IPS DF 4.7 (cell line): ENCODE measurements around the gene MORN5.
"Not testable (repeated sequence)": the region's sequence is repeated elsewhere in the genome, so short reads cannot be mapped to it uniquely, and the experiment has no call there.

Source experiments
- DNase-seq: peaks from one replicate; pipeline ENCODE4 v3.0.0-alpha.2; 2013; ENCODE audit warnings: low spot score; ENCODE audit errors: extremely low read depth

The MORN5 gene

DNA sequence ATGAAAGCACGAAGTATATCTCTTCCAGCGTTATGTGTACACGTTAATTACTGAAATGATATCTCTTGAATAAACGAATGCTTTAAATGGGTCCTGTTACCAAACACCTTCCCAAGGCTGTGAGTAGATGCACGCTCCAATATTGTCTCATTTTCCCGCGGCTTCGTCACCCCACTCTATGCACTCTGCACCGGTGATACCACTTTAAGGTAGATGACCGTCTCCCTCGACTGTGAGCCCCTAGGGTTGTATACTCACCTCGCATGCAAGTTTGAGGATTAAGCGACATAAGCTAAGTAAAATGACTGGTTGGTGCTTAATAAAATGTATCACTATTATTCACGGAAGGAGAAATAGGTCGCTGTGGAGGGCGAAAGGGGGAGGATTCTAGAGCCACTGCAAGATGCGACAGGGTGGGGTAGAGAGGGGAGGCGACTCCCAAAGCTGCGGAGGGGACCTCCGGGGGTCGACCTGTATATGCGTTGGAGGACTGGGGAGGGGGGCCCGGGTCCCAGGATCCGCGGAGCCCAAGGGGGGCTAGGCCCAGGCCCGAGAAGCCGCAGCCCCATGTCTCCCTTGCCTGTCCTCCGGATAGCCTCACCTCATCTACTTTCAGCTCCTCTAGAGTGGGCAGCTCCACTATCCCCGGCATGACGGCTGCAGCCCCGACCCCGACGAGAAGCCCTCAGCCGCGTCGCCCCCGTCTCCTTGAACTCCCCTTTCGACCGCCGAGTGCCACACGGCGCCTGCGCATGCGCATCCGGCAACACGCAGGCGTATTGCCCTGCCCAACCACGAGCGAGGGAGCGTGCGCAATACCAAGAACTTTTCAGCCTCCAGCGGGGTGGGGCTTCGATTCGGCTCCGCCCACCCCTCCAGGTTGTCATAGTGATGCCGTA is at the start of gene MORN5, which contains the start of gene NDUFA8:
Gene MORN5, plus strand, starts transcription at position 883 of the 899 bp plus-strand sequence. CDS start 65 bp downstream, outside the sequence.
Gene NDUFA8, minus strand, starts transcription at position 754 of the 899 bp plus-strand sequence. Its CDS starts 102 bp downstream, at position 652.
- DNase-seq: peak; percentile 95

DNA sequence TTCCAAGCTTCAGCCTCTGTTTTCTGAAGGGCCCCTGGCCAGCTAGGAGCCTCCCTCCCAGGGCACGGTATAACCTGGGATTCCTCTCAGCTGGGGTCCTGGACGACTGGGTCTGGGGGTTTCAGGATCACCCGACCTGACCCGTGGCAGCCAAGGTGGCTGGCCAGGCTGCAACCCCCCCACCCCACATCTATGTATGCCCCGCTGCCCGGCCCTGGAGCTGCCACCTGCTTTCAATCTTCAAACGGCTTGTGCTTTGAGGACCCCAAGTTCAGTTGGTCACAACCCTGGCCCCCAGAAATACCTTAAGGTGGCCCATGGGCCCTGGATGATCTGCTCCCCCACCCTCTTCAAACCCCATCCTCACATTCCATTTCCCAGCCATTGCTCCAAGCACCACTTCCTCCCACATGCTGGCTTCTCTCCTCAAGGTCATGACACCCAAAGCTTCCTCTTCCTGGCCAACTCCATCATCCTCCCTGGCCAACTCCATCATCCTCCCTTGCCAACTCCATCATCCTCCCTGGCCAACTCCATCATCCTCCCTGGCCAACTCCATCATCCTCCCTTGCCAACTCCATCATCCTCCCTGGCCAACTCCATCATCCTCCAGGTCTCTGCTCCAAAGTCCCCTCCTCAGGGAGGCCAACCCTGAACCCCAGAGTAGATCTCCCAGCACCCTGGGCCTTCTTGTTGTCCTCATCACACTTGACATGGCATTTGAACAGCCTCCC is 49.4 kb upstream of the MORN5 start:
- no peak for DNase-seq

GRCh38 chr9:122111413-122112085 is 48.2 kb upstream of the MORN5 start:
- no peak for DNase-seq

DNA sequence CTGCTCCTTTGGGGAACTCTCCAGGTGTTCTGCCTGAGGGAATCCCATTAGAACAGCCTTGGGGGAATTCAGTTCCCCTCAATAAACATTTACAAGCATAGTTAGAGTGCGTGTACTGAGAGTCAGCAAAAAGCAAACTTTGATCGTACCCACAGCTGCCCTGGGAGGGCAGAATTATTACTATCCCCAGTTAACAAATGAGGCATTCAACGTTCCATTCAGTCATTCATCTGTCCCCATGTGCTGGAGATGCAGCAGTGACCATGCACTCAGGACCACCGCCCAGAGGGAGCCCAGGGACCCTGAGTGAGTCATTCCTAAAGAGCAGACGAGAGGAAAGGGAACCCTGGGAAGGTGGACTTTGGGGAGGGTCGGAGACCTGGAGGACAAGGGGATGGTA is 47.5 kb upstream of the MORN5 start:
- DNase-seq: no peak

- DNase-seq: no peak
Observed at GRCh38 chr9:122113574-122113973, 46.1 kb upstream of the MORN5 start.

DNA sequence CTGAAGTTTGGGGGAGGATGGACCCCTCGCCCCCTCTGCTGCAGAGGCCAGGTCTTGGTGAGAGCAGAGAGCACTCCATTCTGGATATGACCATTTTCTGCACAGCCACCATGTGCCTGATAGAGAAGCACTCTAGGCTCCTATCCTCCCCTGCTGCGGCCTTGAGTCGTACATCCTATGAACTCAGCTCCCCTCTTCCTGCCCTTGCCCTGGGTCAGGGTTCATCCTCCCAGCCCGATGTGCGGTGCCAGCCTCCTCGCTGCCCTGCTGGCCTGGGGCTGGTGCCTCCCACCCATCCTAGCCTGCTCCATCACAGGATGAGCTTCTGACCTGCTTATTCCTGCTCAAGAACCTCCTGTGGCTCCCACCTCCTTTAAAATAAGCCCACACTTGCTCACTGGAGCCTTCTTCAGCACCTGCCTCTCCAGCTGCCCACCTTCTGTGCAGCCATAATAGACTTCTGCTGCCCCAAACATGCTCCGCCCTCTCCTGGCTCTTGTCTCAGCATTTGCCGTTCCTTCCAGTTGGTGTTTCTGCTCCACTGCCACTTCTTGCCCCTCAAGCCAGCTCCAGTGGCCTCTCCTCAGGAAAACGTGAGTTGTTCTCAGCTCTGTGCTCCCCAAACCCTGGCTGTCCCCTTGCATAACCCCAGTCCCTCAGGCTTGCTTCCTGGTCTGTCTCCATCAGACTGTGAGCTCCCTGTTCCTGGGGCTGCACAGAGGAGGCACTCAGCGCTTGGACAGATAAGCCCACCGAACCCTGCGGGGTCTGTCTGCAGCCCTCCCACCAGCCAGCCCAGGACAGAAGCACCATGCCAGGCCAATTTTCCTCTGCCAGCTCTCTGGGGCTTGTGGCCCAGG is 44.3 kb upstream of the MORN5 start:
- no peak for DNase-seq

DNA sequence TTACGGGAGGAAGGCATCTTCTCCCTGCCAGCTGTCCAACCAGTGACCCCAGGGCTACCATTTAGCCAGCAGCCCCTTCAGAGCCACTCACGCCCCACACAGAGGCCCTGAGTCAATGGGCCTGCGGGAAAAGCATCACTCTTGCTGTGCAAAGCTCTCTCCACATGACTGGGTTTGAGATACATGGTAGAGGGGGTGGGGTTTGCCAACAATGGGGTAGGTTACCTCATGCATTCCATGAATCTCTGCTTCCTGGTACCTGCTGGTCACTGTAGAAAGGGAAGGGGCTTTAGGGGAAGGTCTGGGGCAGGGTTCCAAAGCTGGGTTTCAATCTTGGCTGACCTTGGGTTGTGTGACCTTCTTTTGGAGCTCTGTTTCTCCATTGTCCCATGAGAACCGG is 43.7 kb upstream of the MORN5 start:
- DNase-seq: no peak

GRCh38 chr9:122116448-122117173 is 43.1 kb upstream of the MORN5 start:
- DNase-seq: no peak

- DNase-seq: not testable (repeated sequence)
Observed at GRCh38 chr9:122117241-122117640, 42.5 kb upstream of the MORN5 start.

DNA sequence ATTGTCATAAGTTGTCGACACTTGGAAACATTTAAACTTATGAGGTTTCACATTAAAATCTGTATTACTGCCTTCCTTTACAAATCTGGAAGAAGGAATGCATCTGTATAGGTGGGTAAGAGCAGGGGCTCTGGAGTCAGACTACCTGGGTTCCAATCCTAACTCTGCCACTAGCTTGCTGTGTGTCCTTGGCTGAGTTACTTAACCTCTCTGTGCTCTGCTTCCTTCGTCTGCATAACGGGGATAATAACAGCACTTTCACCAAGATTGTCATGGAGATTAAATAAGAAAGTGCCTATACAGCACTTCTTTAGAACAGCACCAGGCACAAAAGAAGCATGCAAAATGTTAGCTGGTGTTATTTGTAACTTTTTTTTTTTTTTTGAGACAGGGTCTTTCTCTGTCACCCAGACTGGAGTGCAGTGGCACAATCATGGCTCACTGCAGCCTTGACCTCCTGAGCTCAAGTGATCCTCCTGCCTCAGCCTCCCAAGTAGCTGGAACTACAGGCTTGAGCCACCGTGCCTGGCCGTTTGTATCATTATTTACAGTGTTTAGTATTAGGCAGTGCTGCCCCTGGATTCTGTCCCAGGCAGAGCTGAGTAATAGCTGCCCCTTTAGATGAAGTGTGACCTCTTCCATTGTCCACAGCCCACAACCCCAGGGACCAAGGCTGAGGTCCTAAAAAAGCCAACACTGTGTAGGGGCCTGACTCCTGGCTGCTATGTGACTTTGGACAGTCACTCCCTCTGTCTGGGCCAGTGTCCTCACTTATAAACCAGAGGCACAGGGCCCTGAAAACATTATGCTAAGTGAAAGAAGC is 41.2 kb upstream of the MORN5 start:
- DNase-seq: no peak

GRCh38 chr9:122119166-122119521 is 40.6 kb upstream of the MORN5 start:
- DNase-seq: no peak

DNA sequence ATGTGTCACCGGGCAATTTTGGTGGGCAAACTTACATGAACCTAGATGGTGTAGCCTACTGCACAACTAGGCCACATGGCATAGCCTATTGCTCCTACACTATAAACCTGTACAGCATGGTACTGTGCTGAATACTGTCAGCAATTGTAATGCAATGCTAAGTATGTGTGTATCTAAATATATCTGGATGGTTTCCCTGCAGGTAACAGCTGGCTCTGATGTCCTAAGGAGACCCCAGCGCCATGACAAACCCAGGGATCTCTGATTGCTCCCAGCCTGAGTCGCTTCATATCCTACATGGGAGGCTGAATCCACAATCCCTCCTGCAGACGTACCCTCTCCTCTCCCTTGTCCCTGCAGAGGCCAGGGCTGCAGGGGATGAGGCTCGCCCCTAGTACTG is 40.0 kb upstream of the MORN5 start:
- no peak for DNase-seq

DNA sequence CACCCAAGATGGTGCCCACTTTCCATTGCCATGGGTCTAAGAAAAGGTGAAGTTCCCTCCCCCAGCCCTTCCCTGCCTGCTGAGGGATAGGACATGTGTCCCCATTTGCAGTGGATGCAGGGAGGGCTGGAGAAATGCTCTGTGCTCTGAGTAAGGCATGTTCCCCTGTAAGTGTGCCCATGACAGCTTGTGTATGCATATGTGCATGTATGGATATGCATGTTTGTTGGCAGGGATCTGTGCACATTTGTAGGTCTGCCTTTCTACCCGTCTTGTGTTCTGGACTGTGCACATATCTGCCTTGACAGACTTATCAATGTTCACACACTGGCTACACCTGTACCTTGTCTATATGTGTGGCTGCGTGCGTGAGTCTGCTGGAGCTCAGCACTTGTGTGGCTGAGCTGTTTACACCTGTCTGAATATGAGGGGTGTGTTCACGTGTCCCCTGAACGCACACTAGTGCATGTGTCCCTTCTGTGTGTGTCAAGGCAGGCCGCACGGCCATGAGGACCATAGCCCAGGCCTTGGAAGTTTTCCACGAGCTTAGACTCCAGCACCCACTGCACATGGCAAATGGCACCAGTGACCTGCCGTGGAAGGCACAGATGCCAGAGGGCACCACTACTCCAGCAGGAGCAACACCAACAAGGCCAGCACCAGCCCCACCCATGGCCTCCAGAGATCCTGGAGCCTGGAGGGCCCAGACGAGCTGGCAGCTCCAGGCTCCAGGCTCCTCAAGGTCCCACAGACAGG is 39.2 kb upstream of the MORN5 start:
- DNase-seq: no peak

- DNase-seq: no peak
Observed at GRCh38 chr9:122121391-122121790, 38.3 kb upstream of the MORN5 start.

- DNase-seq: no peak
Observed at GRCh38 chr9:122121931-122122330, 37.8 kb upstream of the MORN5 start.

GRCh38 chr9:122122468-122122867 is 37.2 kb upstream of the MORN5 start:
- DNase-seq: no peak

GRCh38 chr9:122122903-122123632 is 36.6 kb upstream of the MORN5 start:
- no peak for DNase-seq

DNA sequence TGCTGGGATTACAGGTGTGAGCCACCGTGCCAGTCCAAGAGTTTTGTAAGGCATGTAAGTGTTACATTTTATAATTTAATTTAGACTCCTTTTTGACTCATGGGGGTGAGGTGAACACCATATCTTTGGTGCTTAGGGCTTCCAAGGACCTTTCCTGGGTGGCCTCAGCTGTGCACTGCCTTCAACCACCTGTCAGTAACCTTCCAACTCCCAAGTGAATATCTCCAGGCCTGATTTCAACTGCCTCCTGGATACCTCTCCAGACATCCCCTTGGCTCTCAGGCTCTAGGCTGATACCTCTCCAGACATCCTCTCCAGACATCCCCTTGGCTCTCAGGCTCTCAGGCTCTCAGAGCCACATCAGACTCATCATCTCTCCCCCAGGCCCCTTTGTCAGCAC is 35.7 kb upstream of the MORN5 start:
- DNase-seq: no peak
